ENCODE data around the gene DEFB108B. TPM values are rescaled to one million over a fixed set of nuclear protein-coding genes. Genes with fewer than 3 reads are reported as not detected.
"Not testable (repeated sequence)": the region's sequence is repeated elsewhere in the genome, so short reads cannot be mapped to it uniquely, and the experiment has no call there.

The DEFB108B gene
- total RNA-seq, 1 donor from 2014 or later: not detected

GRCh38 chr11:71796781-71797180 is 36.2 kb upstream of the DEFB108B start:
- H3K36me3 ChIP-seq (ENCODE audit: control insufficient read depth, insufficient read depth, low read length); DNase-seq (ENCODE audit: low read depth); H3K4me3 ChIP-seq (ENCODE audit: low read depth, low read length); H3K27me3 ChIP-seq (ENCODE audit: control insufficient read depth, insufficient read depth, low read length): not testable (repeated sequence)

GRCh38 chr11:71799556-71800128 is 33.4 kb upstream of the DEFB108B start:
- DNase-seq (ENCODE audit: low read depth); H3K4me3 ChIP-seq (ENCODE audit: low read depth, low read length); H3K36me3 ChIP-seq (ENCODE audit: control insufficient read depth, insufficient read depth, low read length); H3K27me3 ChIP-seq (ENCODE audit: control insufficient read depth, insufficient read depth, low read length): not testable (repeated sequence)

DNA sequence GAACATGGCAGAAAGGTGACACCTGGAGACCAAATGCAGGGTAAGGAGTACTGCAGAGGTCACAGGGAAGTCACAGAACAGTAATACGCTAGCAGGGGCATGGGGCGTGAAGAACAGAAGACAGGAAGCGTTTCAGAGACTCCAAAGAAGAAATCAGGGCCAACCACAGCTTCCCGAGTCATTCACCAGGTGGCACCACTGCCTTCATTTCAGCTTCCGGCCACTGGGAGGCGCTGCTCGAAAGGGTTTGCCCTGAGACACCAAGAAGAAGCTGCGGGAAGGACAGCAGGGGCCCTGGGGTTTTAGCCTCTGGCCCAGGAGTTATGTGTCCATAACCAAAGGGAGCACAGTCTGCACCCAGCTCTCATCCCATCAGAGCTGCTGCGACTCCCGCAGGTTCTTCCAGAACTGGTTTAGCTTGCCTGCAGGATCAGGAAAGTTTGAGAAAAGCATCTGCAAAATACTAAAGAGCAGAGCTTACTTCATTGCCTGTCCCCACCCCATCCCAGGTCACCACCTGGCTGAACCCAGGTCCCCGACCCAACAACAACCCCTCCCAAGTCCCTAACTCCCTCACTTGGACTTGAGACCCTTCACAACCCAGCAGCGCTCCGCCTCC is 32.6 kb upstream of the DEFB108B start:
- not testable (repeated sequence) for H3K36me3 ChIP-seq (ENCODE audit: control insufficient read depth, insufficient read depth, low read length); DNase-seq (ENCODE audit: low read depth)
- TF ChIP-seq, protein P1, sequence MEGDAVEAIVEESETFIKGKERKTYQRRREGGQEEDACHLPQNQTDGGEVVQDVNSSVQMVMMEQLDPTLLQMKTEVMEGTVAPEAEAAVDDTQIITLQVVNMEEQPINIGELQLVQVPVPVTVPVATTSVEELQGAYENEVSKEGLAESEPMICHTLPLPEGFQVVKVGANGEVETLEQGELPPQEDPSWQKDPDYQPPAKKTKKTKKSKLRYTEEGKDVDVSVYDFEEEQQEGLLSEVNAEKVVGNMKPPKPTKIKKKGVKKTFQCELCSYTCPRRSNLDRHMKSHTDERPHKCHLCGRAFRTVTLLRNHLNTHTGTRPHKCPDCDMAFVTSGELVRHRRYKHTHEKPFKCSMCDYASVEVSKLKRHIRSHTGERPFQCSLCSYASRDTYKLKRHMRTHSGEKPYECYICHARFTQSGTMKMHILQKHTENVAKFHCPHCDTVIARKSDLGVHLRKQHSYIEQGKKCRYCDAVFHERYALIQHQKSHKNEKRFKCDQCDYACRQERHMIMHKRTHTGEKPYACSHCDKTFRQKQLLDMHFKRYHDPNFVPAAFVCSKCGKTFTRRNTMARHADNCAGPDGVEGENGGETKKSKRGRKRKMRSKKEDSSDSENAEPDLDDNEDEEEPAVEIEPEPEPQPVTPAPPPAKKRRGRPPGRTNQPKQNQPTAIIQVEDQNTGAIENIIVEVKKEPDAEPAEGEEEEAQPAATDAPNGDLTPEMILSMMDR (IDR thresholded peaks at IDR 0.05; ENCODE audit: insufficient read depth, low read length, poor library complexity, severe bottlenecking): peak; percentile 94

DNA sequence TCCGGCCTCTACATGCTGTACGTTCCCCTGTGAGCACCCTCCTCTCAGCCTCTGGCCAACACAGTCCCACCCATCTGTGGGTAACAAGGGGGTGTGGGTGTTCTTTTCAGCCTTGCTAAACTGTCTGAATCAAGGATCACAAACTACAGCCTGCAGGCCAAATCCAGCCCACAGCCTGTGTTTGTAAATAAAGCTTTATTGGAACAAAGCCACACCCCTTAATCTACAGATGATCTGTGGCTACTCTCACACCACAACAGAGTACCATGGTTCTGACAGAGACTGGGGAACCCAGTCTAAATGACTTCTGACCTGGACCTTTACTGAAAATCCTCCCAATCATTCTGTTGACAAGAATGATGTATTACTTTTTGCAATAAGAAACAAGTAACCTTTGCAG is 32.0 kb upstream of the DEFB108B start:
- H3K4me3 ChIP-seq (ENCODE audit: low read depth, low read length); DNase-seq (ENCODE audit: low read depth); H3K36me3 ChIP-seq (ENCODE audit: control insufficient read depth, insufficient read depth, low read length); H3K27me3 ChIP-seq (ENCODE audit: control insufficient read depth, insufficient read depth, low read length): not testable (repeated sequence)

More for the DNA sequence above, 32.6 kb upstream of the DEFB108B start:
- not testable (repeated sequence) for H3K4me3 ChIP-seq (ENCODE audit: low read depth, low read length); H3K27me3 ChIP-seq (ENCODE audit: control insufficient read depth, insufficient read depth, low read length)

- not testable (repeated sequence) for H3K27me3 ChIP-seq (ENCODE audit: control insufficient read depth, insufficient read depth, low read length); DNase-seq (ENCODE audit: low read depth); H3K4me3 ChIP-seq (ENCODE audit: low read depth, low read length); H3K36me3 ChIP-seq (ENCODE audit: control insufficient read depth, insufficient read depth, low read length)
Measured at GRCh38 chr11:71802874-71803273, 30.1 kb upstream of the DEFB108B start.

DNA sequence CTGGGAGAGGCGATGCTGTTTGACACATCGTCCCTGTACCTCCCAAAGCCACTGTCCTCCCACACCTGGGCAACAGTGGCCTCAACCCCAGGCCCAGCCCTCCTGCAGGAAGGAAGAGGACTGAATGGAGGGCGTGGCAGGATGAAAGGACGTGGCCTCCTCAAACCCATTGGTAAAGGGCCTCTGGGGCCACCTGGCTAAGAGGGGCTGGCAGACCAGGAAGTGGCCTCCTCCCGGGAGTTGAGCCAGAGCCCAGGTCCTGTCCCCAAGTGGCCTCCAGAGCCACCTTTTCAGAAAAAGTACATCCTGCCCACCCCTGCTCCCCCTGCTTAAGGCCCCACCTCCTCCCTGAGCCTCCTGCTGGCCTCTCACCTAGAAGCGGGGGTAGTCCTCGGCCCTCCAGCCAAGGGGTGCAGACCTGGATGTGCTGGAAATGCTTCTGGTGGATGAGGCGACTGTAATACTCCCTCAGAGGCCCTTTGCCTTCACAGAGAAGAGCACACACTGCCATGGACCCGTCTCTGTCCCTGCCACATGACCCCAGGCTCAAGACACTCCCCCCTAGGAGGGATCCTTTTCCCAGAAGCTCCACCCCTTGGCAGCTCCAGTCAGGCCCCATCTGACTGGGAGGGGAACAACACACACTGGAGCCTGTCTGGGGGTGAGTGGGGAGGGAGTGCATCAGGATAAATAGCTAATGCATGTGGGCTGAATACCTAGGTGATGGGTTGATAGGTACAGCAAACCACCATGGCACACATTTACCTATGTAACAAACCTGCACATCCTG is 28.6 kb upstream of the DEFB108B start:
- not testable (repeated sequence) for H3K36me3 ChIP-seq (ENCODE audit: control insufficient read depth, insufficient read depth, low read length); H3K4me3 ChIP-seq (ENCODE audit: low read depth, low read length)

DNA sequence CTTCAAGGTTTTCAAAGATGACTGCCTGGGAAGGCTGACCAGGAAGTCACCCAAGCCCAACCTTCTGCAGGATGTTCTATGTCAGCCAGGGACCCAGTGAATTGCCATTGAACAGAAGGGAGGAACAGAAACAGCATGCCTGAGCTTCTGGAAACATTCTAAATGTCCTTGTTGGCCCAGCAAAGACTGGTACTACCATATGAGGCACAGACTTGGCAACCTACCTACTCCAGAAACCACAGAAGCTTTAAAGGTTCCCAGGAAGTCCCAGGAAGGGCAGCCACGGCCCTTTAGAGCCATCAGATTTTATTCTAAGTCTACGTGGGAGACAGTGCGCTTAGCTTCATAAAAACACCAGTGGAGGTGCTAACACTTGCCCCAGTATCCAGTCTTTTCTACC is 20.5 kb upstream of the DEFB108B start:
- H3K27me3 ChIP-seq (ENCODE audit: control insufficient read depth, insufficient read depth, low read length); DNase-seq (ENCODE audit: low read depth); H3K36me3 ChIP-seq (ENCODE audit: control insufficient read depth, insufficient read depth, low read length); H3K4me3 ChIP-seq (ENCODE audit: low read depth, low read length): not testable (repeated sequence)

More for the DNA sequence above, 28.6 kb upstream of the DEFB108B start:
- not testable (repeated sequence) for H3K27me3 ChIP-seq (ENCODE audit: control insufficient read depth, insufficient read depth, low read length); DNase-seq (ENCODE audit: low read depth)

DNA sequence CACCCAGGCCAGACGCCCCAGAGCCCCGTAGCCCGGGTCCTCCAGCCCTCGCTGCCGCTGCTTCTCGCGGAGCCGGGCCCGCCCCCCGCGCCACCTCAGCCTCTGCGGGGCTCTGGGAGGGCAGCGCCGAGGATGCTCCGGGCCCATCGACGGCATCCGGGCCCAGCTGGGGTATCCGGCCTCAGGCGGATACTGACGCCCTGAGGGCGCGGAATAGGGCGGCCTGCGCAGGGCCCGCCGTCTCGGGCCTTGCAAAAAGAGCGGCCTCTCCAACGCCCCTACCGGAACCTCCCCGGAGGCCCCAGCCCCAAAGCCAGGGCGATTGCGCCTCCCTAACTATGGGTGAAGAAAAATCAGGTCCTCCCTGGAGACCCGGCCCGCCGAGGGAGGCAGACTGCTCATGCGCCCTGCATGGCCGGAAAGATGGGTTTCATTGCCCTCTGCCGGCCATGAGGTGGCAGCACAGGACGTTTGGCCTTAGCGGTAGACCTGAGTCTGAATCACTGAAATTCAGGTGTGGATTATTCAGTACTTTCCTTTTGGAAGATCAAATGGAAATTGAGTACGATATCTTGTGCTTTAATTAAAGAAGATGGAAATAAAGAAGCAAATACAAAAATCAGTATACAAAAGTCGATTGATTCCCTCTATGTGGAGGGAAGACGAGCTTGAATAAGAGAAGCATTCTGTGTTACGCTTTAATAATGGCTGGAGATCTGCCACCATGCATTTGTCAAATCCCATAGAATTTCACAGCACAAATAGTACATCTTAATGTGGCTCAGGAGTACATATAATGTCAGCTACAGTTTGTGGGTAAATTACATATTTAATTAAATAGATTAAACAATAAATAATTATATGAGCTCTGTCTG is 19.3 kb upstream of the DEFB108B start:
- H3K27me3 ChIP-seq (ENCODE audit: control insufficient read depth, insufficient read depth, low read length); DNase-seq (ENCODE audit: low read depth); H3K36me3 ChIP-seq (ENCODE audit: control insufficient read depth, insufficient read depth, low read length): not testable (repeated sequence)
- TF ChIP-seq, protein P1 (IDR thresholded peaks at IDR 0.05; ENCODE audit: insufficient read depth, low read length, poor library complexity, severe bottlenecking): peak; percentile 75
- H3K4me3 ChIP-seq (ENCODE audit: low read depth, low read length): peak overlapping the region; percentile 45

- DNase-seq (ENCODE audit: low read depth): peak; percentile 4
- not testable (repeated sequence) for H3K4me3 ChIP-seq (ENCODE audit: low read depth, low read length); H3K36me3 ChIP-seq (ENCODE audit: control insufficient read depth, insufficient read depth, low read length); H3K27me3 ChIP-seq (ENCODE audit: control insufficient read depth, insufficient read depth, low read length)
Measured at GRCh38 chr11:71821539-71821938, 11.5 kb upstream of the DEFB108B start.

GRCh38 chr11:71829247-71829646 is 3.8 kb upstream of the DEFB108B start:
- not testable (repeated sequence) for H3K4me3 ChIP-seq (ENCODE audit: low read depth, low read length); H3K36me3 ChIP-seq (ENCODE audit: control insufficient read depth, insufficient read depth, low read length); H3K27me3 ChIP-seq (ENCODE audit: control insufficient read depth, insufficient read depth, low read length); DNase-seq (ENCODE audit: low read depth)

DNA sequence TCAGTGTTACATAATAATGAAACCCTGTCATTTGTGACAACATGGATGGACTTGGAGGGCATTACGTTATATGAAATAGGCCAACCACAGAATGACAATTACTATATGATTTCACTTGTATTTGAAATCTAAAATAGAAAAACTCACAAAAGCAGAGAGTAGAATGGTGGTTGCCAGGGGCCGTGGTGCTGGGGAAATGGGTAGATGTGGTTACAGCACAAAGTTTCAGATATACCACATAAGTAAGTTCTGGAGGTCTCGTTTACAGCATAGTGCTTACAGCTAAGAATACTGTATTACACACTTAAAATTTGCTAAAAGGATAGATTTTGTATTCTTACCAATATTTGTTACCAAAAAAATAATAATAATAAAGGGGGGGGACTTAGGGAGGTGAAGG is 3.3 kb upstream of the DEFB108B start:
- H3K27me3 ChIP-seq (ENCODE audit: control insufficient read depth, insufficient read depth, low read length); H3K4me3 ChIP-seq (ENCODE audit: low read depth, low read length); H3K36me3 ChIP-seq (ENCODE audit: control insufficient read depth, insufficient read depth, low read length); DNase-seq (ENCODE audit: low read depth): not testable (repeated sequence)

GRCh38 chr11:71842720-71843119 is 9.7 kb downstream of the DEFB108B start:
- not testable (repeated sequence) for H3K36me3 ChIP-seq (ENCODE audit: control insufficient read depth, insufficient read depth, low read length); DNase-seq (ENCODE audit: low read depth); H3K4me3 ChIP-seq (ENCODE audit: low read depth, low read length); H3K27me3 ChIP-seq (ENCODE audit: control insufficient read depth, insufficient read depth, low read length)

Data from kidney epithelial cell (primary cell).